SIG-M5 treated with dmso at 0.1 percent for 504 hours (cell line): ENCODE results near the gene FDXR.
"Not testable (repeated sequence)": the region's sequence is repeated elsewhere in the genome, so short reads cannot be mapped to it uniquely, and the experiment has no call there.

Experiments used
- DNase-seq: peaks from one replicate; lab custom pipeline; 2025; ENCODE audit not compliant: unreplicated experiment; lab: John Stamatoyannopoulos, UW

FDXR gene

GRCh38 chr17:74872313-74873036 lies at the start of gene FDXR:
Gene FDXR (minus strand): TSS chr17:74872994. CDS start chr17:74872944, 50 bp downstream.
- no peak for DNase-seq

- DNase-seq: no peak
Observed at GRCh38 chr17:74922172-74922571, 49.4 kb upstream of the FDXR start.

GRCh38 chr17:74921769-74922168 lies 49.0 kb upstream of the FDXR start:
- DNase-seq: no peak

- DNase-seq: no peak
Observed at GRCh38 chr17:74921026-74921681, 48.4 kb upstream of the FDXR start.

- no peak for DNase-seq
Observed at GRCh38 chr17:74920642-74921025, 47.8 kb upstream of the FDXR start.

- no peak for DNase-seq
Observed at GRCh38 chr17:74920306-74920620, 47.5 kb upstream of the FDXR start.

GRCh38 chr17:74919440-74920305 lies 46.9 kb upstream of the FDXR start:
- no peak for DNase-seq

GRCh38 chr17:74918906-74919305 lies 46.1 kb upstream of the FDXR start:
- peak; percentile 38 for DNase-seq

GRCh38 chr17:74917430-74917829 lies 44.6 kb upstream of the FDXR start:
- peak; percentile 21 for DNase-seq

GRCh38 chr17:74916851-74917199 lies 44.0 kb upstream of the FDXR start:
- DNase-seq: no peak

GRCh38 chr17:74916136-74916850 lies 43.5 kb upstream of the FDXR start:
- DNase-seq: no peak

- DNase-seq: not testable (repeated sequence)
Observed at GRCh38 chr17:74911423-74911822, 38.6 kb upstream of the FDXR start.

GRCh38 chr17:74909097-74909496 lies 36.3 kb upstream of the FDXR start:
- DNase-seq: not testable (repeated sequence)

GRCh38 chr17:74907012-74907411 lies 34.2 kb upstream of the FDXR start:
- DNase-seq: no peak

GRCh38 chr17:74906214-74906793 lies 33.5 kb upstream of the FDXR start:
- not testable (repeated sequence) for DNase-seq

- no peak for DNase-seq
Observed at GRCh38 chr17:74904687-74905409, 32.1 kb upstream of the FDXR start.

GRCh38 chr17:74903671-74904070 lies 30.9 kb upstream of the FDXR start:
- no peak for DNase-seq

- DNase-seq: no peak
Observed at GRCh38 chr17:74903034-74903433, 30.2 kb upstream of the FDXR start.

GRCh38 chr17:74901353-74902135 lies 28.8 kb upstream of the FDXR start:
- DNase-seq: no peak

GRCh38 chr17:74900208-74900607 lies 27.4 kb upstream of the FDXR start:
- no peak for DNase-seq
